ENCODE results near the gene JARID2.

DNA sequence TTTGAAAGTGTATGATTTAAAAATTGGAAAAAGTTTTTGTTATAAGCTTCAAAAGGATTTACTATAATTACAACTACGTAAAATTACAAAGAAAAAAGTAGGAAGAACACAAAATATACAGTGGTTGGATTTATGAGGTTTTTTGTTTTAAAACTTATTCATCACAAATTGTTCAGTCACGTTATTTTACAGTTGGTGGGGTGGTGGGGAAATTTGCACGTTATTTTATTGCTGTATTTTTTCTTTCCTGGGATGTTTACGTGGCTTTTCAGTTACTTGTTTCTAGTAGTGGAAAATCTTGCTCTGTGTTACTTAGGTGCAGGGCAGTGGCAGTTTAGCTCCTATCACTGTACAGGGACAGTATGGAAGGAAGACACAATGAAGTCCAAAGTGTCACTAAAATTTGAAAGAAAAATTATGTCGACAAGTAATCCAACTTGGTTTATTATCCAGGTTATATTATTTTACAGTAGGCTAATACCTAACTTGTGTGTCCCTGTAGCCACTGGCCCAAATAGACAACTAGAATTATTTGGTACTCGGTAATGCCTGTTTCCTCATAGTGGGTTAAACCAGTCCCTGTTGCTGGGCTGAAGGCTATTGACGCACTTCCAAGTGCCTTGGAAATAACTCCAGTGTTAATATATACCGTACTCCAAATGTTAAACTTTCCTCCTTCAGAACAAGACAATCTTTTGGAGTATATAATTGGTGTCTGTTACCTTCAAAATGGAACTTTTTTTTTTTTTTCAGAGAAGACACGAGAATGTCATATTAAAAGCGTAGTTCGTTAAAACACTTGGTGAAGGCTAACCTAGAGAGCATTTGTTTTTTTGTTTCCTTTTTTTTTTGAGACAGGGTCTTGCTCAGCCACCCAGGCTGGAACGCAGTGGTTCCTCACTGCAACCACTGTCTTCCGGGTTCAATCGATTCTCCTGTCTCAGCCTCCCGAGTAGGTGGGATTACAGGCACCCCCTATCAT lies 4.6 kb downstream of the JARID2 start:
- TF ChIP-seq, protein P1, sequence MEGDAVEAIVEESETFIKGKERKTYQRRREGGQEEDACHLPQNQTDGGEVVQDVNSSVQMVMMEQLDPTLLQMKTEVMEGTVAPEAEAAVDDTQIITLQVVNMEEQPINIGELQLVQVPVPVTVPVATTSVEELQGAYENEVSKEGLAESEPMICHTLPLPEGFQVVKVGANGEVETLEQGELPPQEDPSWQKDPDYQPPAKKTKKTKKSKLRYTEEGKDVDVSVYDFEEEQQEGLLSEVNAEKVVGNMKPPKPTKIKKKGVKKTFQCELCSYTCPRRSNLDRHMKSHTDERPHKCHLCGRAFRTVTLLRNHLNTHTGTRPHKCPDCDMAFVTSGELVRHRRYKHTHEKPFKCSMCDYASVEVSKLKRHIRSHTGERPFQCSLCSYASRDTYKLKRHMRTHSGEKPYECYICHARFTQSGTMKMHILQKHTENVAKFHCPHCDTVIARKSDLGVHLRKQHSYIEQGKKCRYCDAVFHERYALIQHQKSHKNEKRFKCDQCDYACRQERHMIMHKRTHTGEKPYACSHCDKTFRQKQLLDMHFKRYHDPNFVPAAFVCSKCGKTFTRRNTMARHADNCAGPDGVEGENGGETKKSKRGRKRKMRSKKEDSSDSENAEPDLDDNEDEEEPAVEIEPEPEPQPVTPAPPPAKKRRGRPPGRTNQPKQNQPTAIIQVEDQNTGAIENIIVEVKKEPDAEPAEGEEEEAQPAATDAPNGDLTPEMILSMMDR (IDR thresholded peaks at IDR 0.05): no peak
- no peak for TF ChIP-seq POLR2A (IDR thresholded peaks at IDR 0.05)
- TF ChIP-seq POLR2AphosphoS5 (IDR thresholded peaks at IDR 0.05): no peak

Measured in breast epithelium (tissue), 3 donors.